ENCODE results near the gene OXTR. TPM values are rescaled to one million over a fixed set of nuclear protein-coding genes. Genes with fewer than 3 reads are reported as not detected.

The OXTR gene
- total RNA-seq, result 1.1 TPM

DNA sequence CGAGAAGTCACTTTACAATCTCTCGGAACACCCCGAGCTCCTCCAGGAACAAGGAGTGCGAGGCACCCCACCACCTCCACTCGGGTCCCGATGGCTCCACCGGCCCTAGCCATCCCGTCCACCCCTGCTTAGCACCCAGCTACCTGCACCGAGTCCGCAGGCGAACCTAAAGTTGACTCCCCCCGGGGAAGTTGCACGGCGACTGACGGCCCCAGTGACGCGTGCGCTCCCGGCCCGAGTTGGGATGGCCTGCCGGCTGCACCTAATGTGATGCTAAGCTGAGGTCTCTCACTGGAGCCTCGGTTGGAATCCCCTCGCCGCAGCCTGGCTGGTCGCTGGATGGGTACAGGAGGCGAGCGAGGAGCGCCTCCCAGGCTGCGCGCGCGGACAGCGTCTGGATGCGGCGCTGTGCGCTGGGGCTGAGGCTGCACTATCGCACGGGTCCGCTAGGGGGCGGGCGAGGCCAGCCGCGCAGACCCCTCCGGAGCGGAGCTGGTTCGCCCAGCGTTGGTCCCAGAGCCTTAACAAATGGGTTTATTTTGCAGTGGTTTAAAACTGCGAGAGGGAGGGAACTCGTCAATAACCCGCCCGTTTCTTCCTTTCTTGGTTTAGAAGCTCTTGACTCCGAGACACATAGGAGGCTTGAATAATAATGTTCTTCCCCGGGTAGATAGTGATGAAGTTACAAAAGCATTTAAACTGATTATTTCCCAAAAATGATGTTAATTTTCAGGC, at the start of gene OXTR:
Gene OXTR (minus strand): TSS at position 526 of the 735 bp plus-strand sequence. CDS start 1,426 bp downstream, outside the sequence.

GRCh38 chr3:8733332-8734094, 35.9 kb downstream of the OXTR start, which contains the start of gene CAV3:
TSS of gene CAV3 (plus strand) at chr3:8733802. CDS start at chr3:8733877, 75 bp downstream.

Other genes starting within 250 kb of the OXTR start
- 4.4 TPM for gene SSUH2, start 124.8 kb downstream of the OXTR start, total RNA-seq
- 42.2 TPM for gene CAV3, start 35.8 kb downstream of the OXTR start, total RNA-seq
- 13.9 TPM for gene RAD18, start 193.9 kb upstream of the OXTR start, total RNA-seq

Data from metanephros (tissue), 1 donor.